Common myeloid progenitor, CD34-positive (primary cell): Measurements from ENCODE around the gene F8.
A peak's percentile ranks its signal among the peaks of the same experiment; 100 is the strongest.

Source experiments
- CTCF ChIA-PET: fragments of 350-600 bp; sonication (Branson Sonifier 250); formaldehyde crosslinking; loops from one replicate; lab custom pipeline; 2021; ENCODE audit warnings: antibody characterized with exemption; lab: Charles Lee
- POLR2A ChIA-PET: fragments of 350-600 bp; sonication (Branson Sonifier 250); formaldehyde crosslinking; loops from one replicate; lab custom pipeline; 2021; ENCODE audit warnings: antibody characterized with exemption; lab: Charles Lee
- DNase-seq, 3 donors: peaks; one replicate each; pipeline versions ENCODE4 v3.0.0 to v3.0.0-alpha.2; 2013
- H3K27ac ChIP-seq, 2 experiments: 1 replicate in 1 of 2; 2 replicates in 1 of 2; pipeline ENCODE4 v1.7.0; 2013; ENCODE audit warnings: inconsistent platforms in 2 of 2, low read length in 2 of 2, mild to moderate bottlenecking in 2 of 2, low read depth in 1 of 2, moderate library complexity in 1 of 2; ENCODE audit not compliant: severe bottlenecking in 2 of 2, insufficient read depth in 1 of 2, poor library complexity in 1 of 2
- H3K27me3 ChIP-seq, 5 experiments: replicated peaks in 2 of 5; 1 replicate in 3 of 5; 2 replicates in 2 of 5; pipeline versions ENCODE4 v1.6.1 to v1.7.0; 2013; ENCODE audit warnings: low read length in 4 of 5, mild to moderate bottlenecking in 2 of 5, moderate library complexity in 2 of 5, inconsistent platforms in 1 of 5; ENCODE audit not compliant: insufficient read depth in 5 of 5, control insufficient read depth in 4 of 5
- H3K36me3 ChIP-seq, 4 experiments: 1 replicate in 2 of 4; 2 replicates in 2 of 4; pipeline versions ENCODE4 v1.6.1 to v1.7.0; 2013; ENCODE audit warnings: low read length in 3 of 4, control low read depth in 1 of 4, mild to moderate bottlenecking in 1 of 4; ENCODE audit not compliant: control insufficient read depth in 4 of 4, insufficient read depth in 4 of 4
- H3K4me1 ChIP-seq, 4 experiments: 1 replicate in 3 of 4; 2 replicates in 1 of 4; pipeline versions ENCODE4 v1.6.1 to v1.7.1; 2013; ENCODE audit warnings: low read length in 3 of 4, mild to moderate bottlenecking in 3 of 4, control low read depth in 1 of 4, inconsistent platforms in 1 of 4, moderate library complexity in 1 of 4; ENCODE audit not compliant: control insufficient read depth in 4 of 4, insufficient read depth in 4 of 4; ENCODE audit errors: control extremely low read depth in 1 of 4
- H3K4me3 ChIP-seq, 7 experiments: 1 replicate in 4 of 7; 2 replicates in 3 of 7; pipeline versions ENCODE4 v1.5.1 to v1.7.0; 2013; ENCODE audit warnings: mild to moderate bottlenecking in 7 of 7, low read length in 6 of 7, moderate library complexity in 6 of 7, inconsistent platforms in 2 of 7, low read depth in 2 of 7, control low read depth in 1 of 7; ENCODE audit not compliant: insufficient read depth in 4 of 7, control insufficient read depth in 1 of 7; ENCODE audit errors: extremely low read depth in 1 of 7
- H3K9me3 ChIP-seq, 5 experiments: 1 replicate in 4 of 5; 2 replicates in 1 of 5; pipeline versions ENCODE4 v1.6.1 to v1.7.1; 2013; ENCODE audit warnings: low read length in 4 of 5, mild to moderate bottlenecking in 2 of 5, inconsistent platforms in 1 of 5, low read depth in 1 of 5, moderate library complexity in 1 of 5; ENCODE audit not compliant: control insufficient read depth in 4 of 5, insufficient read depth in 2 of 5; ENCODE audit errors: control extremely low read depth in 1 of 5
- WGBS: methylation state at CpG from one replicate; pipeline ENCODE4 v1.1.5; 2013; ENCODE audit not compliant: insufficient coverage; 5-methylcytosine and 5-hydroxymethylcytosine counted together

The F8 gene

DNA sequence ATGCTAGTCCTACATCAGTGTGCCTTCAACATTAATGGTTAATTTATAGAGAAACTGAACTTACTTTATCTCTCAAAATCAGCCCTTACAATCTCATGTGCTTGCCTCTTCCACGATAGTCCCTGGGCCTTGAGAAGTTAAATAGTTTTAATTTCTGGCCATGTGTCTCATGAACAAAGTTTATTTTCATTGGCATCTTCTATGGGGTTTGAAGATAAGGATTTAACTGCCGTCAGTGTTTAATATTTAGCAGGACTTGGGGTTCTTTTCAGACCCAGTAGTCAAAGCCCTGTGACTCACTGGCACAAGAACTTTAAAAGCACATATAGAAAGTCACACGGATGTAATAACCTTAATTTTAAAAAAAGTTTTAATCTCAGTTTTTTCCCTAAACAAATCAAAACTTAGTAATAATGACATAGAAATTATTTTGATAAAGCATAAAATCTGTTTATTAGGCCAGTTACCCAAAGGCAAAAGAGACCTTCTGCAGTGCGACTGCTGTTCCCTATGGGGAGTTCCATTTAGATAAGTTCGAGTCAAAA lies 207.2 kb downstream of the F8 start:
- Histone ChIP-seq H3K4me3 (no peak overlapping the region), H3K9me3 (no peaks in the 10 kb centered on the region), H3K36me3 (no peaks in the 10 kb centered on the region), H3K27me3 (no peaks in the 10 kb centered on the region), H3K4me1 (peaks cover 0 to under 1% (median 0%) of the 10 kb centered on the region in 4 experiments), H3K27ac (peak overlapping the region in 1 of 2 experiments; percentile 49)
- 80% methylated on average over 1 of the region's 5 CpGs for WGBS
- CTCF ChIA-PET: interaction anchor here (1.1 kb wide), 1 partner anchor 18 kb away, joined by 4 read pairs; no protein-coding TSS in a partner anchor
- no peak for DNase-seq
- POLR2A ChIA-PET: no interaction called here

DNA sequence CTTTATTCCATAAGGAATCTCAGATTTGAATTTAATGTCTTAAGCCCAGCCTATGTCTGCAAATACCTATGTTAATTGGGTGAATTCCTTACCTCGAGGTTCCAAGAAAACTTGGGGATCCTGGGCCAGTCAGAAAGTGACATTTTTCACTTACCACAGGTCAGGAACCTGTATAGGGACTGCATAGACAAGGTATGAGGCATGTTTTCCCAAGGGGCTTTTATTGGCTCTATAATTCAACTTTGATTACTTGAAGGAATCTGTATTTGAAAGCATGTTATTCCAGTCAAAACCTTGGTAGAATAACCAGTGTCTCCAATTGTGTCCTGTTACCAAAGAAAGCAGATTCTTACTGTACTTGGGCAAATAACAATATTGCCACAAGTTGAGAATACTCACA lies 208.7 kb downstream of the F8 start:
- no peaks in the 10 kb centered on the region for H3K9me3 ChIP-seq
- 50% methylated on average over 1 of the region's 1 CpG for WGBS
- POLR2A ChIA-PET: no interaction called here
- peaks cover 0 to 3% (median 1%) of the 10 kb centered on the region in 4 experiments for H3K4me1 ChIP-seq
- H3K27me3 ChIP-seq: no peaks in the 10 kb centered on the region
- no peaks in the 10 kb centered on the region for H3K36me3 ChIP-seq
- H3K4me3 ChIP-seq: no peak overlapping the region
- CTCF ChIA-PET: no interaction called here
- DNase-seq: no peak
- no peak overlapping the region for H3K27ac ChIP-seq

DNA sequence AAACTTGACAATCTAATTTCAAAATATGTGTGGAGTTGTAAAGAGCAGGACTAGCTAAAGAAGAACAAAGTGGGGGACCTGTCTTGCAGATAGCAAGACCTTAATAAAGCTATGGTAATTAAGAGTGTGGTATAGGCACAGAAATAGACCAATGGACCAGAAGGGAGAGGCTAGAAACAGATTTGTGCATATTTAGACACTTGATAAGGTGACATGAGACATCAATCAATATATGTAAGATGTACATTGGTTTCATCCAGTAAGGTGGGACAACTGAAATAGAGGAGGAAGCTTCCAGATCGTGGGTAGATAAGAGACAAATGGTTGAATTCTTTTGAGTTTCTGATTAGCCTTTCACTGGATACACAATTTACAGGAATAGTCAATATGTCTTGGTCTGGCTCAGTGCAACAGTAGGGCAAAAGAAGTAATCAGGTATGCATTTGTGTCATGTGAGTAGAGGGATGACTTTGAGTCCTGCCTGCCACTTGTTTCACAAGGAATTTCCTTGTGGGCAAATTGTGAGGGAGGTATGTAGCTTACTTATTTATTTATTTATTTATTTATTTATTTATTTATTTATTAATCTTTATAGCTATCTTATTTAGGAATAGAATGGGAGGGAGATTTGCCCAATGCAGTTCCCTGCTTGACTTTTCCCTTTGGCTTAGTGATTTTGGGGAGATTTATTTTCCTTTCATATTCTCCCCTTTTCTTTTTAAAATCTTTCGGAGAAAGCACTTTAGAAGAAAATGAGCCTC lies 210.0 kb downstream of the F8 start:
- Histone ChIP-seq H3K36me3 (no peaks in the 10 kb centered on the region), H3K27ac (no peak overlapping the region), H3K4me1 (peaks cover 0 to 3% (median 1%) of the 10 kb centered on the region in 4 experiments), H3K27me3 (no peaks in the 10 kb centered on the region), H3K9me3 (peaks cover 0 to 2% (median 0%) of the 10 kb centered on the region in 5 experiments), H3K4me3 (no peak overlapping the region)
- ChIA-PET POLR2A (no interaction called here), CTCF (no interaction called here)
- 60% methylated on average over 1 of the region's 2 CpGs for WGBS
- no peak for DNase-seq

DNA sequence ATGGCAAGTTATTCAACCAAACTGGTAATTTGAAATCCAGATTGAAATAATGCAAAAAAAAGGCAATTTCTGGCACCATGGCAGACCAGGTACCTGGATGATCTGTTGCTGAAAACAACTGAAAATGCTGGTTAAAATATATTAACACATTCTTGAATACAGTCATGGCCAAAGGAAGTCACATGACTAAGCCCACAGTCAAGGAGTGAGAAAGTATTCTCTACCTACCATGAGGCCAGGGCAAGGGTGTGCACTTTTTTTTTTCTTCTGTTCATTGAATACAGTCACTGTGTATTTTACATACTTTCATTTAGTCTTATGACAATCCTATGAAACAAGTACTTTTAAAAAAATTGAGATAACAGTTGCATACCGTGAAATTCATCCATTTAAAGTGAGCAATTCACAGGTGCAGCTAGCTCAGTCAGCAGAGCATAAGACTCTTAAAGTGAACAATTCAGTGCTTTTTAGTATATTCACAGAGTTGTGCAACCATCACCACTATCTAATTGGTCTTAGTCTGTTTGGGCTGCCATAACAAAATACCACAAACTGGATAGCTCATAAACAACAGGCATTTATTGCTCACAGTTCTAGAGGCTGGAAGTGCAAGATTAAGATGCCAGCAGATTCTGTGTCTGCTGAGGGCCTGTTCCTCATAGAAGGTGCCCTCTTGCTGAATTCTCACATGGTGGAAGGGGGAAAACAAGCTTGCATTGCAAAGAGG lies 212.4 kb downstream of the F8 start:
- Histone ChIP-seq H3K27ac (no peak overlapping the region), H3K27me3 (no peaks in the 10 kb centered on the region), H3K4me1 (peaks cover 0 to 10% (median 6%) of the 10 kb centered on the region in 4 experiments), H3K4me3 (no peak overlapping the region), H3K36me3 (no peaks in the 10 kb centered on the region), H3K9me3 (peaks cover 0 to 2% (median 0%) of the 10 kb centered on the region in 5 experiments)
- DNase-seq: peak in 1 of 3 donors; percentile 42
- CTCF ChIA-PET: no interaction called here
- 100% methylated on average over 1 of the region's 1 CpG for WGBS
- POLR2A ChIA-PET: no interaction called here

DNA sequence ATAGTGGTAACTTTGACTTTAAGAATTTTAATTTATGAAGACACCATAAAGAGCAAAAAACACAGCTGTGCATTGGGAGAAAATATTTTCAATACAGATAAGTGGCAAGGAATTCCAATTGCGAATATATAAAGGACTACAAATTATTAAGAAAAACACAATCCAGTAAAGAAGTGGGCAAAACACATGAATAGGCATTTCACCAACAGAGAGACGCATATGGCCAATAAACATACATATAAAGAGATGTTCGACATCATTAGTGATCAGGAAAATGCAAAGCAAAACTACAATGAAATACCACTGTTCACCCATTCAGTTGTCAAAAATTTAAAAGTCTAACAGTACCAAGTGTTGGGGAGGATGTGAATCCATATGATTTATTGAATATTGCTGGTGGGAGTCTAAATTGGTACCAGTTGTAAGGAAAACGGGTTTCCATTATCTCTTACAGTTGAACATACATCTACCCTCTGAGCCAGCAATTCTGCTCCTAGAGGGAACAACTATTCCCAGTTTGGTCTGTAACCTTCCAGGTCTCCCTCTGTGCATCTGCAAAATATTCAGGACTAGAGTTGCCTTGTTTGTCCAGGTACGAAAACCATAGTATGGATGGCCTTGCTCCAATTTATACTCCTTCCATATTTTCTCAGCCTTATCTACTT lies 215.6 kb downstream of the F8 start:
- ChIA-PET CTCF (interaction anchor here (1.3 to 1.9 kb wide), 3 partner anchors 32 to 82 kb away, joined by 3 to 4 read pairs (median 3); no protein-coding TSS in a partner anchor), POLR2A (interaction anchor here (1.1 kb wide), 1 partner anchor 30 kb away, joined by 4 read pairs; no protein-coding TSS in a partner anchor)
- Histone ChIP-seq H3K4me3 (no peak overlapping the region), H3K4me1 (peaks cover 13 to 40% (median 24%) of the 10 kb centered on the region in 4 experiments), H3K36me3 (no peaks in the 10 kb centered on the region), H3K27ac (no peak overlapping the region), H3K27me3 (no peaks in the 10 kb centered on the region), H3K9me3 (peaks cover 0 to 2% (median 0%) of the 10 kb centered on the region in 5 experiments)
- WGBS: 100% methylated on average over 3 of the region's 5 CpGs
- no peak for DNase-seq

DNA sequence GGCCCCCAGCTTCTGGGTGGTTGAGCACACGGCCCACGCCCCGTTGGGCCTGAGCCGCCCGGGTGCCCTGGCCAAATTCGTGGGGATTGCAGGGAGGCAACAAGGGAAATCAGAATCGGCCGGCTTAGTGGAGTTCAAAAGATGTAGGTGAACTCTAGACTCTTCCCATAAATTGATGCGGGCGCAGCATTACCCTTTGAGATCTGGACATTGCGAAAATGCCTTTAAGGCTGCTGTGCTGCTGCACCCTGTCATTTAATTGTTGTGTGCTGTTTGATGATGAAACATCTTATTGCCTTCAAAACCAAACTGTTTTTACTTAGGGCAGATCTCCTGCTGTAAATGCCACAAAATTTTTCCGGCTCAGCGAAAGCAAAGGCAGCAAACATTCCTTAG lies 216.8 kb downstream of the F8 start:
- ChIA-PET POLR2A (no interaction called here), CTCF (interaction anchor here (1.1 to 1.4 kb wide), 2 partner anchors 21 to 33 kb away, joined by 3 read pairs; no protein-coding TSS in a partner anchor)
- Histone ChIP-seq H3K36me3 (no peaks in the 10 kb centered on the region), H3K27ac (no peak overlapping the region), H3K27me3 (no peaks in the 10 kb centered on the region), H3K4me1 (peaks cover 23 to 52% (median 34%) of the 10 kb centered on the region in 4 experiments), H3K9me3 (peaks cover 0 to 2% (median 0%) of the 10 kb centered on the region in 5 experiments), H3K4me3 (peak overlapping the region in 6 of 7 experiments; percentile 31 to 90 (median 69))
- 57% methylated on average over 12 of the region's 13 CpGs for WGBS
- no peak for DNase-seq
